ENCODE results near the gene ZNF597. TPM values are rescaled to one million over a fixed set of nuclear protein-coding genes. Genes with fewer than 3 reads are reported as not detected.

ZNF597 gene
- total and polyA plus RNA-seq, 4 donors = 0.25 to 3.2 (median 2.0) TPM

DNA sequence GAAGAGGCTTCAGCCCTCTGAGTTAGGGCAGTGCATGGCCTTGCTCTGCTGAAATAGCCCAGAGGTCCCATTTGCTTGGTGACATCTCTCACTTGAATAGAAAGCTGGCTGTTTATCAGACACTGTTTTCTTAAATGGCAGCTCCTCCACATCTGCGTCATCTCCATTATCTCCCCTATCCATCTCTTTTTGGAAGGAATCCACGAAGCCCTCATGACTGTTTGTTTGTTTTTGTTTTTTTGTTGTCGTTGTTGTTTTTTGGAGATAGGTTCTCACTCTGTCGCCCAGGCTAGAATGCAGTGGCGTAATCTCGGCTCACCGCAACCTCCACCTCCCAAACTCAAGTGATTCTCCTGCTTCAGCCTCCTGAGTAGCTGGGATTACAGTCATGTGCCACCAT is 16.8 kb upstream of the ZNF597 start:
- no peaks in the 10 kb centered on the region for H3K27me3 ChIP-seq (ENCODE audit: control insufficient read depth in 1 of 2, insufficient read depth in 2 of 2, low read length in 1 of 2)
- ATAC-seq (ENCODE audit: low FRiP score) (no peak), DNase-seq (peak in 1 of 2 donors; percentile 46)
- 86% methylated on average over 7 of the region's 7 CpGs for WGBS, 2 donors
- no peak overlapping the region for H3K4me3 ChIP-seq (ENCODE audit: low read length in 2 of 2)
- no peaks in the 10 kb centered on the region for H3K9me3 ChIP-seq (ENCODE audit: control insufficient read depth, low read length)
- H3K27ac ChIP-seq (ENCODE audit: low read depth in 1 of 2, low read length in 2 of 2) = no peak overlapping the region
- intact Hi-C loops (cut with DNase I) = no loop called here
- H3K36me3 ChIP-seq (ENCODE audit: control insufficient read depth in 1 of 2, insufficient read depth in 2 of 2, low read length in 1 of 2) = no peaks in the 10 kb centered on the region
- no peaks in the 10 kb centered on the region for H3K4me1 ChIP-seq (ENCODE audit: control insufficient read depth in 1 of 2, insufficient read depth in 2 of 2, low read length in 2 of 2)

DNA sequence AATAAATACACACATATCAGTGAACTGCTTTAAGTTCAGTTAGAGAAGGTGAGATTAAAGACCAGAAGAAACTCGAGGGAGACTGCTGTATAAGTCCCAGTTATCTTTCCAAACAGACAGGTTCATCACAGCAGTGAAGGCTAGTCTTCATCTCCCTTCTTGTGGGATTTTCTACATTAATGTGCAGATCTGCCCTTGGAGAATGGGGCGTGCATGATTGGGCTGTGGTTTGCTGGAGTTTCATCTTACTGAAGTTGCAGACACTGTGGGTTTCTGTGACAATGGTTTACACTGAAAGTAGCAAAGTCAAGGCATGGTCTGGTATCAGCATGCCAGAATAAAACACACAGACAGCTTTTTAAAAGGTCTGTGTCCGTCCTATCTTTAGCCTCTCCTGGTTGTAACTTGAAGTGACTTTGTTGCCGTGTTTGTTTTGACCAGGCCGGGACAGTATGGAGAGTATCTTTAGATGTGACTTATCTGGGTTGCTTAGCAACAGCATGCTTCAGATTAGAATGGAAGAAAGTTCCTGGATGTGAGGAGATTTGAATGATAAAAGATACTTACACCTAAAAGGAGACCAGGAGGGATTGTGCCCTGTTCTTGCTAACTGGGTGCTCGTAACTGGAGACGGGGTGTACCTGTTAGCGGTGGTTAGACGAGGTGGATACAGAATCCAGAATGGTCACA is 16.2 kb upstream of the ZNF597 start:
- Histone ChIP-seq H3K27me3 (ENCODE audit: control insufficient read depth in 1 of 2, insufficient read depth in 2 of 2, low read length in 1 of 2) (no peaks in the 10 kb centered on the region), H3K36me3 (ENCODE audit: control insufficient read depth in 1 of 2, insufficient read depth in 2 of 2, low read length in 1 of 2) (no peaks in the 10 kb centered on the region), H3K27ac (ENCODE audit: low read depth in 1 of 2, low read length in 2 of 2) (no peak overlapping the region), H3K4me1 (ENCODE audit: control insufficient read depth in 1 of 2, insufficient read depth in 2 of 2, low read length in 2 of 2) (no peaks in the 10 kb centered on the region), H3K9me3 (ENCODE audit: control insufficient read depth, low read length) (no peaks in the 10 kb centered on the region), H3K4me3 (ENCODE audit: low read length in 2 of 2) (peak overlapping the region in 1 of 2 donors; percentile 84)
- no peak for DNase-seq
- intact Hi-C loops (cut with DNase I) = loop anchor here (5.0 to 10.0 kb wide), 3 partner anchors 43 to 177 kb away; partner anchors contain the start of genes ZNF263 (in 2 of the 2) and CLUAP1 (in 1 of the 2)
- ATAC-seq (ENCODE audit: low FRiP score) = no peak
- 47 to 51% methylated on average over 9 of the region's 9 CpGs for WGBS, 2 donors

DNA sequence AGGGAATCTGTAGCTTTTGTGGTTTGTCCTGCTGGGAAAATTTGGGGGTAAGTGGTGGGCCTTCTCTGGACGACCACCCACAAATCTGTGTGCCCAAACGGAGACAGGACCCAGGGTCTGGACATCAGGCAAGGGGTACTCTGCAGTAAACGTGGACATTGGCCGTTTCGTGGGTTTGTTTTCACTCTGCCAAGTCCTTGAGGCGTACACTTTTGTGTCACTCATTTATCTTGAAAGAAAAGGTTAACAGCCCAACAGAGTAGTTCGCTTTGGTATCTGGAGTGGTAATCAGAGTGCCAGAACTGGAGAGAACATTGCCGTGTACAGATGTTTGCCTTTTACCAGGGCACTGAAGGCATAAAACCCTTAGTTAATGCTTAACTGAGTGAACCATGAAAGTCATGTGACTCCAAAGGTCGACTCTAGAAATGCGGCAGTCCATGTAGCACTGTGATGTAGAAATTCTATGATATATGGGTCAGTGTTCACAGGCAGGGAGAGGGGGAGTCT is 15.6 kb upstream of the ZNF597 start:
- intact Hi-C loops (cut with DNase I) = loop anchor here (5.0 to 10.0 kb wide), 3 partner anchors 43 to 177 kb away; partner anchors contain the start of genes ZNF263 (in 2 of the 2) and CLUAP1 (in 1 of the 2)
- H3K4me1 ChIP-seq (ENCODE audit: control insufficient read depth in 1 of 2, insufficient read depth in 2 of 2, low read length in 2 of 2) = no peaks in the 10 kb centered on the region
- no peak for DNase-seq
- no peak for ATAC-seq (ENCODE audit: low FRiP score)
- peak overlapping the region; percentile 84 to 91 for H3K4me3 ChIP-seq (ENCODE audit: low read length in 2 of 2)
- peak overlapping the region; percentile 46 to 78 for H3K27ac ChIP-seq (ENCODE audit: low read depth in 1 of 2, low read length in 2 of 2)
- 1 to 2% methylated on average over 10 of the region's 10 CpGs for WGBS, 2 donors
- H3K9me3 ChIP-seq (ENCODE audit: control insufficient read depth, low read length) = no peaks in the 10 kb centered on the region
- H3K36me3 ChIP-seq (ENCODE audit: control insufficient read depth in 1 of 2, insufficient read depth in 2 of 2, low read length in 1 of 2) = no peaks in the 10 kb centered on the region
- no peaks in the 10 kb centered on the region for H3K27me3 ChIP-seq (ENCODE audit: control insufficient read depth in 1 of 2, insufficient read depth in 2 of 2, low read length in 1 of 2)

DNA sequence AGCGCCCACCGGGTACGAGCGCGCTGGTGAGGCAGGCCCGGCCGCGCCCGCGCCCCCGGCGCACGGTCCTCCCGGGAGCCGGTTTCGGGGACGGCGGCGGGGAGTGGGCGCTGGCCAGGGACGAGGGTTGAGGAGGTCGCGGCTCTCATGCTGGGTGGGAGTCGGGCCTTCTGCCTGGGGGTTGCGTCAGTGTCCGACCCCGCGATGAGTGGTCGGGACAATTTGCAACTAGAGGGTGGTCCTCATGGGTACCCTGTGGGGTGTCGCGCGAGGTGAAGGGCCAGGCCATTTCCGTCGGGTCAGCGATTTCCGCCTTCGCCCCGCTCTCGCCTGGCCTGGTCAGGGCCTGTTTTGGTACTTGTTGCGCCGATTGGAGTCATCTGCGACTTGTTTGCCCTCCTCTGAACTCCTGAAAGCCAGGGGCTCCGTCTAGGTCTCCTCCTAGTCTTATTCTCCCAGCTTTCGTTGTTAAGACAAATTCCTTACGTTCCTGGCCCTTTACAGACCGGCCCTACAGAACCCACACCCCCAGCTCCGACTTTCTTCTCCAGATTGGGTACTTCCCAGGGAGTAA is 15.1 kb upstream of the ZNF597 start:
- ATAC-seq (ENCODE audit: low FRiP score) (peak; percentile 24), DNase-seq (peak in 1 of 2 donors; percentile 62)
- 0 to 1% methylated on average over 29 to 47 of the region's 47 CpGs for WGBS, 2 donors
- peak overlapping the region; percentile 84 to 91 for H3K4me3 ChIP-seq (ENCODE audit: low read length in 2 of 2)
- no peaks in the 10 kb centered on the region for H3K36me3 ChIP-seq (ENCODE audit: control insufficient read depth in 1 of 2, insufficient read depth in 2 of 2, low read length in 1 of 2)
- H3K27me3 ChIP-seq (ENCODE audit: control insufficient read depth in 1 of 2, insufficient read depth in 2 of 2, low read length in 1 of 2) = no peaks in the 10 kb centered on the region
- H3K4me1 ChIP-seq (ENCODE audit: control insufficient read depth in 1 of 2, insufficient read depth in 2 of 2, low read length in 2 of 2) = no peaks in the 10 kb centered on the region
- H3K27ac ChIP-seq (ENCODE audit: low read depth in 1 of 2, low read length in 2 of 2) = peak overlapping the region; percentile 46 to 78
- intact Hi-C loops (cut with DNase I) = loop anchor here (5.0 to 10.0 kb wide), 3 partner anchors 44 to 176 kb away; partner anchors contain the start of genes ZNF263 (in 2 of the 2) and CLUAP1 (in 1 of the 2)
- H3K9me3 ChIP-seq (ENCODE audit: control insufficient read depth, low read length) = no peaks in the 10 kb centered on the region

DNA sequence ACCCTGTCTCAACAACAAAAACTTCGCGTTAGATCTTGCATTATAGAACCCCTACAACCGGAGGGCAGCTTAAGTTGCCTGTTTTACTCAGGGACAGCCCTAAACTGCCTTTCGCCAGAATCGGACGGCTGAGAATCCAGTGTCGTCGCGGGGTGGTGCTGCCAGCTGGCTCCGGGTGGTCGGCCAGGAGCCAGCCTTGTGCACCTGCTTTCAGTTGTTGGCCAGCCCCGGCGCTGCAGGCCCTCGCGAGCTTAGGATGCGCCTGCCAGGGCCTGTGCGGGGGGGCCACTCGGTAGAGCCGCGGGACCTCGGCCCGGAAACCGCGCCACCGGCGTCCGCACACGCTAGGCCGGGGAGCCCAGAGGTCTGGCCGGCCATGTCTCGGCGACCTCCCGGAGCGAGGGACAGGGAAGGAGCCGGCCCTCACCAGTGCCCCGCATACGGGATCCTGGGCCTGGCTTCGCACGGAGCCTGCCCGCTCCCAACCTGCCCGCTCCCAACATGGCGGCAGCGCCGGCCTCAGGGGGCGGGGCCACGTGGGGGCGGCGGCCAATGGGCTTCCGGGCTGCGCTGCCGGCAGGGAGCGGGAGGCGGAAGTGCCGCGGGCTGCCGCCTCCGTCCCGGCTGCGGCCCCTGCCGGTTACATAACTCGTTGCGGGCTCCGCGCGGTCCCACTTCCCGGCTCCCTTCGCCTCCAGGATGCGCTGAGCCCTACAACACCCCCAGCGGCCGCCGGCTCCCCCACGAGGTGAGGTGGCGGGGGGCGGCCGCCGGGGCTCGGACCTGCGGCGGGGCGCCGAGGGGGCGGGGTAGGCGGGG is 14.3 kb upstream of the ZNF597 start:
- Histone ChIP-seq H3K9me3 (ENCODE audit: control insufficient read depth, low read length) (no peaks in the 10 kb centered on the region), H3K4me1 (ENCODE audit: control insufficient read depth in 1 of 2, insufficient read depth in 2 of 2, low read length in 2 of 2) (no peaks in the 10 kb centered on the region), H3K27ac (ENCODE audit: low read depth in 1 of 2, low read length in 2 of 2) (peak overlapping the region; percentile 46 to 92), H3K27me3 (ENCODE audit: control insufficient read depth in 1 of 2, insufficient read depth in 2 of 2, low read length in 1 of 2) (no peaks in the 10 kb centered on the region), H3K4me3 (ENCODE audit: low read length in 2 of 2) (peak overlapping the region; percentile 84 to 91), H3K36me3 (ENCODE audit: control insufficient read depth in 1 of 2, insufficient read depth in 2 of 2, low read length in 1 of 2) (no peaks in the 10 kb centered on the region)
- ATAC-seq (ENCODE audit: low FRiP score) (peak; percentile 97), DNase-seq (peak; percentile 93 to 95)
- intact Hi-C loops (cut with DNase I) = loop anchor here (5.0 to 10.0 kb wide), 3 partner anchors 45 to 175 kb away; partner anchors contain the start of genes ZNF263 (in 2 of the 2) and CLUAP1 (in 1 of the 2)
- WGBS, 2 donors = 1 to 2% methylated on average over 61 to 83 of the region's 83 CpGs

DNA sequence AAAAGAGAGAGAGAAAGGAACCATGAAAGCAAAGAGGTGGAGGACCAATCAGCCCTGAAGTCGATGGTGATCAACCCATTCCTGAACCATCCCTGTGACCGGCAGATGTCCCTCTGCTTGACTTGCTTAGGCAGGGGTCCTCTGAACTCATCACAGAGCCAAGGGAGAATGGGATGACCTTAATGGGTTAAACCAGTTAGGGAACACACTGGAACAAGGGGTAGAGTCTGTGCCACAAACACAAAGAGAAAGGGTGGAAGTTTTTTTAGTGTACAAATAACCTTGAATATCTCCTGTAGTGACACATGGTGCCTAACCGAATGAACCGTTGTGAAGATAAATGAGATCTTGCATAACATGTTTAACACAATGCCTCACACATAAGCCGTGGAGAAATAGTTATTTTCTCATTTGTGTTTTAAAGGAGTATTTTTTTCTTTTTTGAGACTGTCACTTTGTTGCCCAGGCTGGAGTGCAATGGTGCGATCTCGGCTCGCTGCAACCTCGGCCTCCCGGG is 11.4 kb upstream of the ZNF597 start:
- Histone ChIP-seq H3K4me1 (ENCODE audit: control insufficient read depth in 1 of 2, insufficient read depth in 2 of 2, low read length in 2 of 2) (no peaks in the 10 kb centered on the region), H3K27ac (ENCODE audit: low read depth in 1 of 2, low read length in 2 of 2) (no peak overlapping the region), H3K27me3 (ENCODE audit: control insufficient read depth in 1 of 2, insufficient read depth in 2 of 2, low read length in 1 of 2) (no peaks in the 10 kb centered on the region), H3K9me3 (ENCODE audit: control insufficient read depth, low read length) (no peaks in the 10 kb centered on the region), H3K36me3 (ENCODE audit: control insufficient read depth in 1 of 2, insufficient read depth in 2 of 2, low read length in 1 of 2) (no peaks in the 10 kb centered on the region), H3K4me3 (ENCODE audit: low read length in 2 of 2) (no peak overlapping the region)
- WGBS, 2 donors = 83 to 87% methylated on average over 10 of the region's 10 CpGs
- intact Hi-C loops (cut with DNase I) = loop anchor here (5.0 to 10.0 kb wide), 3 partner anchors 48 to 172 kb away; partner anchors contain the start of genes ZNF263 (in 2 of the 2) and CLUAP1 (in 1 of the 2)
- ATAC-seq (ENCODE audit: low FRiP score) (no peak), DNase-seq (no peak)

DNA sequence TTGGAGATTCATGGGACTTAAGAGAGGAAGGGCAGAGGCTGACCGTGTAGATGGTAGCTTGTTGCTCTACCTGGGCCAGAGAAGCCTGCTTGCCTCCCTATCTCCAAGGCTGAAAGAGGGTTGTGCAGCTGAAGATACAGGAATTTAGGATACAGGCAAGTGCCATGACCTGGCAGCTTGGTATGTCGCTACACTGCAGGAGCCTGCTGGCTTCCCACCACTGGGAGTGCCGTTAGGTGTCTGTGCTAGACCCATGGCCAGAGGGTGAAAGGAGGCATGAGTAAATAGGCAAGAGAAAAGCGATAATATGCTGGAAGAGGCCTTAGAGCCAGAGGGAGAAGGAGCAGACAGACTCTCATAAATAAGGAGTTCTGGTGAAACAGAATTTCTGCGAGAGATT is 10.8 kb upstream of the ZNF597 start:
- DNase-seq (no peak), ATAC-seq (ENCODE audit: low FRiP score) (no peak)
- H3K4me1 ChIP-seq (ENCODE audit: control insufficient read depth in 1 of 2, insufficient read depth in 2 of 2, low read length in 2 of 2) = no peaks in the 10 kb centered on the region
- no peak overlapping the region for H3K4me3 ChIP-seq (ENCODE audit: low read length in 2 of 2)
- no peaks in the 10 kb centered on the region for H3K27me3 ChIP-seq (ENCODE audit: control insufficient read depth in 1 of 2, insufficient read depth in 2 of 2, low read length in 1 of 2)
- H3K9me3 ChIP-seq (ENCODE audit: control insufficient read depth, low read length) = no peaks in the 10 kb centered on the region
- intact Hi-C loops (cut with DNase I) = loop anchor here in 1 of 2 donors (10.0 kb wide), 1 partner anchor 169 kb away; the partner anchor contains the start of gene ZNF263
- no peak overlapping the region for H3K27ac ChIP-seq (ENCODE audit: low read depth in 1 of 2, low read length in 2 of 2)
- H3K36me3 ChIP-seq (ENCODE audit: control insufficient read depth in 1 of 2, insufficient read depth in 2 of 2, low read length in 1 of 2) = no peaks in the 10 kb centered on the region
- 83 to 87% methylated on average over 5 of the region's 5 CpGs for WGBS, 2 donors

DNA sequence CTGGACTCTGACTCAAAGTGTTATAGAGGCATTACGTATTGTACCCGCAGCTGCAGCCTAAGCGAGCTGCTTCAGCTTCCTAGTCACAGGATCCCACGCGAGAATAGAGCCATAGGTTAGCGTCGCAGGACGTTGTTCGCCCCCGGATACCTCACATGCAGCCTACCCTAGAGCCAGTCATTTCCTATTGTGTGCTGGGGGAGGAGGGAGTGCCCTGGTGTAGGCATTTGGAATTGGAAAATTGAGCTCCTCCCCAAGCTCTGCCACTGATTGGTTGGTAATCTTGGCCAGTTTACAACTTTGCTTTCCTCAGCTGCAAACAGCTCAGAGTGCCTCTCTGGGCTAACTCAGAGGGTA is 706 bp upstream of the ZNF597 start:
- 40 to 46% methylated on average over 10 of the region's 10 CpGs for WGBS, 2 donors
- Histone ChIP-seq H3K4me1 (ENCODE audit: control insufficient read depth in 1 of 2, insufficient read depth in 2 of 2, low read length in 2 of 2) (no peaks in the 10 kb centered on the region), H3K27me3 (ENCODE audit: control insufficient read depth in 1 of 2, insufficient read depth in 2 of 2, low read length in 1 of 2) (no peaks in the 10 kb centered on the region), H3K36me3 (ENCODE audit: control insufficient read depth in 1 of 2, insufficient read depth in 2 of 2, low read length in 1 of 2) (no peaks in the 10 kb centered on the region), H3K27ac (ENCODE audit: low read depth in 1 of 2, low read length in 2 of 2) (peak overlapping the region in 1 of 2 donors; percentile 37), H3K4me3 (ENCODE audit: low read length in 2 of 2) (peak overlapping the region; percentile 3 to 52), H3K9me3 (ENCODE audit: control insufficient read depth, low read length) (peaks cover 4% of the 10 kb centered on the region)
- peak; percentile 37 for ATAC-seq (ENCODE audit: low FRiP score)
- DNase-seq = no peak
- intact Hi-C loops (cut with DNase I) = no loop called here

All from aorta (tissue), 5 donors.